HL-60 (cell line): ENCODE measurements around the gene GPR33.

Experiments
- POLR2AphosphoS5 ChIP-seq: IDR thresholded peaks from 2 replicates; pipeline ENCODE4 v1.6.1; 2012; ENCODE audit warnings: low read depth
- SPI1 ChIP-seq: IDR thresholded peaks from 2 replicates; pipeline ENCODE4 v1.6.1; 2012; ENCODE audit warnings: low read depth, mild to moderate bottlenecking, borderline replicate concordance
- TF ChIP-seq, protein P1 (sequence below): IDR thresholded peaks from one replicate; pipeline ENCODE4 v1.5.1; 2011; ENCODE audit warnings: low read length, control low read depth, inconsistent platforms; ENCODE audit not compliant: insufficient read depth
- TF ChIP-seq, protein P2 (sequence below): IDR thresholded peaks from 2 replicates; pipeline ENCODE4 v1.6.1; 2012; ENCODE audit warnings: low read depth; ENCODE audit not compliant: insufficient replicate concordance

DNA sequence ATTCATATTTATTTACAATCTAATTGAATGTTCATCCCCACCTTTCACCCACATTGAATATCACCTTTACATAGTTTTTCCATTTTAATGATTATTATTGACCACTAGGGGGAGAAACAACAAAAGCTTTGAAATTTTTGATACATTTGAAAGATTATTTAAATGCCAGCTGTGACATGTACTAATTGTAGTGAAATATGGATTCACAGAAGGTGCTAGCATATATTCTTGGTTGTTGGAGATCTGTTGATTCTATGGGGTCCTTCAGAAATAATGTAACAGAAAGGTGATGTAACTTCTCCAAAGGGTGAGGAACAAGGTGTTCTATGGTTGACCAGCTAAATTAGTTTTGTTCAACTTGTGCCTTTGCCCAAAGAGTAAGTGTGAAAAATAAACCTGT, 22.4 kb upstream of the GPR33 start:
- TF ChIP-seq POLR2AphosphoS5 (no peak), SPI1 (no peak)
- TF ChIP-seq, protein P1, sequence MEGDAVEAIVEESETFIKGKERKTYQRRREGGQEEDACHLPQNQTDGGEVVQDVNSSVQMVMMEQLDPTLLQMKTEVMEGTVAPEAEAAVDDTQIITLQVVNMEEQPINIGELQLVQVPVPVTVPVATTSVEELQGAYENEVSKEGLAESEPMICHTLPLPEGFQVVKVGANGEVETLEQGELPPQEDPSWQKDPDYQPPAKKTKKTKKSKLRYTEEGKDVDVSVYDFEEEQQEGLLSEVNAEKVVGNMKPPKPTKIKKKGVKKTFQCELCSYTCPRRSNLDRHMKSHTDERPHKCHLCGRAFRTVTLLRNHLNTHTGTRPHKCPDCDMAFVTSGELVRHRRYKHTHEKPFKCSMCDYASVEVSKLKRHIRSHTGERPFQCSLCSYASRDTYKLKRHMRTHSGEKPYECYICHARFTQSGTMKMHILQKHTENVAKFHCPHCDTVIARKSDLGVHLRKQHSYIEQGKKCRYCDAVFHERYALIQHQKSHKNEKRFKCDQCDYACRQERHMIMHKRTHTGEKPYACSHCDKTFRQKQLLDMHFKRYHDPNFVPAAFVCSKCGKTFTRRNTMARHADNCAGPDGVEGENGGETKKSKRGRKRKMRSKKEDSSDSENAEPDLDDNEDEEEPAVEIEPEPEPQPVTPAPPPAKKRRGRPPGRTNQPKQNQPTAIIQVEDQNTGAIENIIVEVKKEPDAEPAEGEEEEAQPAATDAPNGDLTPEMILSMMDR, result no peak
- TF ChIP-seq, protein P2, sequence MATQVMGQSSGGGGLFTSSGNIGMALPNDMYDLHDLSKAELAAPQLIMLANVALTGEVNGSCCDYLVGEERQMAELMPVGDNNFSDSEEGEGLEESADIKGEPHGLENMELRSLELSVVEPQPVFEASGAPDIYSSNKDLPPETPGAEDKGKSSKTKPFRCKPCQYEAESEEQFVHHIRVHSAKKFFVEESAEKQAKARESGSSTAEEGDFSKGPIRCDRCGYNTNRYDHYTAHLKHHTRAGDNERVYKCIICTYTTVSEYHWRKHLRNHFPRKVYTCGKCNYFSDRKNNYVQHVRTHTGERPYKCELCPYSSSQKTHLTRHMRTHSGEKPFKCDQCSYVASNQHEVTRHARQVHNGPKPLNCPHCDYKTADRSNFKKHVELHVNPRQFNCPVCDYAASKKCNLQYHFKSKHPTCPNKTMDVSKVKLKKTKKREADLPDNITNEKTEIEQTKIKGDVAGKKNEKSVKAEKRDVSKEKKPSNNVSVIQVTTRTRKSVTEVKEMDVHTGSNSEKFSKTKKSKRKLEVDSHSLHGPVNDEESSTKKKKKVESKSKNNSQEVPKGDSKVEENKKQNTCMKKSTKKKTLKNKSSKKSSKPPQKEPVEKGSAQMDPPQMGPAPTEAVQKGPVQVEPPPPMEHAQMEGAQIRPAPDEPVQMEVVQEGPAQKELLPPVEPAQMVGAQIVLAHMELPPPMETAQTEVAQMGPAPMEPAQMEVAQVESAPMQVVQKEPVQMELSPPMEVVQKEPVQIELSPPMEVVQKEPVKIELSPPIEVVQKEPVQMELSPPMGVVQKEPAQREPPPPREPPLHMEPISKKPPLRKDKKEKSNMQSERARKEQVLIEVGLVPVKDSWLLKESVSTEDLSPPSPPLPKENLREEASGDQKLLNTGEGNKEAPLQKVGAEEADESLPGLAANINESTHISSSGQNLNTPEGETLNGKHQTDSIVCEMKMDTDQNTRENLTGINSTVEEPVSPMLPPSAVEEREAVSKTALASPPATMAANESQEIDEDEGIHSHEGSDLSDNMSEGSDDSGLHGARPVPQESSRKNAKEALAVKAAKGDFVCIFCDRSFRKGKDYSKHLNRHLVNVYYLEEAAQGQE, result no peak
